Activated CD8-positive, alpha-beta memory T cell treated with anti-CD3 and anti-CD28 coated beads for 24 hours (primary cell): ENCODE measurements around the gene UBQLN2.
"Not testable (repeated sequence)": the region's sequence is repeated elsewhere in the genome, so short reads cannot be mapped to it uniquely, and the experiment has no call there.

Source experiments
- DNase-seq: peaks from one replicate; pipeline ENCODE4 v3.0.0-alpha.2; 2020

The UBQLN2 gene

DNA sequence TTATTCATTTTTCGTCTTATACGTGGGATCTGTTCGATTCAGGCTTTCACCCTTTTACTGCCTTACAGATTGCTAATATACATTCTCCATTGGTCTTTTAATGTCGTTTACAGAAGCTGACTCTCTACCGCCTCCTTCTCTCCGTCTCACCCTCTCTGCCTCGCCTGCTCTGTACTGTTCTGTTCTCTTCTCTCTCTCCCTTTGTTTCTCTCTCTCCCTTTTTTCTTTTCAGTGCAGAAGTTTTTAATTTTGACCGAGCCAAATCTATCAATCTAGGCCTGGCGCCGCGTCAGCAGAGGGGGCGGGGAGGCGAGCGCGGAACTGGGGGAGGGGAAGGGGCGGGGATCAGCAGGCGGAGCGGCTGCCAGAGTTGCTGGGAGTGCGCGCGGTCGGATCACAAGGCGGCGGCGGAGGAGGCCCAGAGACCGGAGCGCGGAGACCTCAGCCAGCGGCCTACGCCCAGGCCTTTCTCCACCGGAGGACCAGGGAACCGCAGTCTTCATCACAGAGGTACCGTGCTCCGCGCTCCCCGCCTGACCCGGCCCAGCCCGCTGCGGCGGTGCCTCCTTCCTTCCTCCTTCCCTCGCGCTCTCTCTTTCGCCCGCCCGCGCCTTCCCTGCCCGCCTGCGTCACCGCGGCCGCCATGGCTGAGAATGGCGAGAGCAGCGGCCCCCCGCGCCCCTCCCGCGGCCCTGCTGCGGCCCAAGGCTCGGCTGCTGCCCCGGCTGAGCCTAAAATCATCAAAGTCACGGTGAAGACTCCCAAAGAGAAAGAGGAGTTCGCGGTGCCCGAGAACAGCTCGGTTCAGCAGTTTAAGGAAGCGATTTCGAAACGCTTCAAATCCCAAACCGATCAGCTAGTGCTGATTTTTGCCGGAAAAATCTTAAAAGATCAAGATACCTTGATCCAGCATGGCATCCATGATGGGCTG is at the start of gene UBQLN2:
Gene UBQLN2, plus strand, starts transcription at position 397 of the 931 bp plus-strand sequence. Its CDS starts 247 bp downstream, at position 644.
- DNase-seq, result peak; percentile 87

DNA sequence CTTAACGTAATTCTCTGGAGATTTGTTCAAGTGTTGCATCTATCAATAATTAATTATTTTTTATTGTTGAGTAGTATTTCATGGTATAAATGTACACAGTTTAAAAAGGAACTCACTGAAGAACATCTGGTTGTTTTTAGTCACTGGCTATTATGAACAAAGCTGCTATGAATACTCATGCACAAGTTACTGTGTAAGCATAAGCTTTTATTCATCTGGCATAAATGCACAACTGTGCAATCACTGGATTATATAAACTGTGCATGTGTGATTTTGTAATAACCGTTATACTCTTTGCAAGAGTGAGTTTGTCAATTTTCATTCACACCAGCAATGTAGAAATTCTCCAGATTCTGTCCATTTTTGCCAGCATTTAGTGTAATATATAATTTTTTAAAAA is 43.8 kb upstream of the UBQLN2 start:
- DNase-seq, result no peak

DNA sequence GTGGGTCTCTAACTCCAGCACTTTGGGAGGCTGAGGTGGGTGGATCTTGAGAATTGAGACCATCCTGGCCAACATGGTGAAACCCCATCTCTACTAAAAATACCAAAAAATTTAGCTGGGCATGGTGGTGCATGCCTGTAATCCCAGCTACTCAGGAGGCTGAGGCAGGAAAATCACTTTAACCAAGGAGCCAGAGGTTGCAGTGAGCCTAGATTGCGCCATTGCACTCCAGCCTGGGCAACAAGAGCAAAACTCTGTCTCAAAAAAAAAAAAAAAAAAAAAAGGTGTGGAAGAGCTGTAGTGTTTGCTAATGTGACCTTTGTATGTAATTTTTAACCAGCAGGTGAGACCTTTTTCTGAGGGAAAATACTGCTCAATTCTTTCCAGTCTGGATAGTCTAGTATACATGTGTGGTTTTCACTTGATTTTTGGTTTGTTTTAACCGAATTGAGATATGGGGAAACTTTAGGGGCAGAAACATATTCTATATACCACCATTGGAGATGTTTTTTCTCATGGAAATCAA is 33.9 kb upstream of the UBQLN2 start:
- DNase-seq, result not testable (repeated sequence)

DNA sequence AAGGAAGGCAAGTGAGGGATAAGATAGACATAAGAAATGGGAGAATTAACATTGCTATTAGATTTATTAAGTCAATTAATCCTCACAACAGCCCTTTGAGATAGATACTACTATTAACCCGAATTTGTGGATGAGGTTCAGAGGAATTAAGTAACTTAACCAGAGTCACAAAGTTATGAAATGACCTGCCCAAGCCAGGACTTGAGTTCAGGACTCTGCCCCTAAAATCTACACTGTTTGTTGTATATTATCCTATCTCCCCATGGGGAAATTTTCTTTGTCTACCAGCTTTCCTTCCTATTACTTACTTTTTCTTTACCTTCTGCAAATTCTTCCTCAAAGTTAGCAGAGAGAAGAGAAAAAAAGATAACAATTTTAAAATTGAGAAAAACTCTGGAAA is 33.4 kb upstream of the UBQLN2 start:
- no peak for DNase-seq

DNA sequence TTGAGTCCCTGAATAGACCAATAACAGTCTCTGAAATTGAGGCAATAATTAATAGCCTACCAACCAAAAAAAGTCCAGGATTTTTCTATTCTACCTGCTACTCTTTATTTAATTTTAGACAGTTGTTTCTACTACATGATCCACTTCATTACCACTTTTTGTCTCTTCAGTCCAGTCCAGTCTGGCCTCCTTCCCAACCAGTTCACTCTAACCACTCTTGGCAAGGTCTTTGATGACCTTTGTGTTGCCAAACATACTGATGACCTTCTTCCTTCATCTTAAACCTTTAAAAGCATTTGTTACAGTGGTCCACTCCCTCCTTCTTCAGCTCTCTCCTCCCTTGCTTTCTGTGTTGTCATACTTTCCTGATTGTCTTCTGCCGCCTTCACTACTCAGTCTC is 12.8 kb upstream of the UBQLN2 start:
- DNase-seq, result no peak

DNA sequence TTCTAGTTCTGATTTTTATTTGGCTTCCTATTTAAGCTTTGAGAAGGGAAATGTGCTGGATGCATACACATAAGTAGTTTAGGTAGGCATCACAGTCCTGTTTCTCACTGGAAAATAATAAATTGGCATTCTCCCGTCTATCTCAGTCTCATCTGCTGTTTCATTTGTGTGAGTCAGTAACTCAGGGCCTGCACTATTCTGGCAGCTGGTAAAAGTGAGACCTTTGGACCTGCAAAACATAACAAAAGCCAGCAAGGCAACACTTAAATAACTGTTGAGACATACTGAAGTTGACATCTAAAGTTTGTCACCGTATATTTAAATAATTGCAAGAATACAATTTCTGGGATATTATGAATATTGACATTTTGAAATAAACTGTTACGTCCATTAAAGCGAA is 8.6 kb upstream of the UBQLN2 start:
- no peak for DNase-seq

DNA sequence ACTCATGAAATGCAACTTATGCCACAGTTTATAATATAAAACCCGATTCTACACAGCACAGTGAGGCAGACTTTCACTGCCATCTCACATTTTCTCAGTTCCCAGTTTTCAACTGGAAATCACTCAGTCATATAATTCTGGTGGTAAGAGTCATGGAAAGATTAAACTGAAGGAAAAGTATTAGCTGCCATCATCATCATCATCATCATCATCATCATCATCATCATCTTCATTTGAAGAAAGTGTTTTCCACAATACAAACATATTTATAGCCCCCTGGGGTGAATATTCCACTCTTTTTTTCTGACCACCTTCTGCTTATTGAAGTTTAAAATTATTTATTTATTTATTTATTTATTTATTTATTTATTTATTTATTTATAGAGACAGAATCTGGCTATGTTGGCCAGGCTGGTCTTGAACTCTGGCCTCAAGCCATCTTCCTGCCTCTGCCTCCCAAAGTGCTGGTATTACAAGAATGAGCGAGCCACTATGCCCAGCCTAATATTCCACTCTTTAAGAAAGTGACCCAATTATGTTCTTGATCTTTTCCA is 6.0 kb upstream of the UBQLN2 start:
- DNase-seq, result no peak

DNA sequence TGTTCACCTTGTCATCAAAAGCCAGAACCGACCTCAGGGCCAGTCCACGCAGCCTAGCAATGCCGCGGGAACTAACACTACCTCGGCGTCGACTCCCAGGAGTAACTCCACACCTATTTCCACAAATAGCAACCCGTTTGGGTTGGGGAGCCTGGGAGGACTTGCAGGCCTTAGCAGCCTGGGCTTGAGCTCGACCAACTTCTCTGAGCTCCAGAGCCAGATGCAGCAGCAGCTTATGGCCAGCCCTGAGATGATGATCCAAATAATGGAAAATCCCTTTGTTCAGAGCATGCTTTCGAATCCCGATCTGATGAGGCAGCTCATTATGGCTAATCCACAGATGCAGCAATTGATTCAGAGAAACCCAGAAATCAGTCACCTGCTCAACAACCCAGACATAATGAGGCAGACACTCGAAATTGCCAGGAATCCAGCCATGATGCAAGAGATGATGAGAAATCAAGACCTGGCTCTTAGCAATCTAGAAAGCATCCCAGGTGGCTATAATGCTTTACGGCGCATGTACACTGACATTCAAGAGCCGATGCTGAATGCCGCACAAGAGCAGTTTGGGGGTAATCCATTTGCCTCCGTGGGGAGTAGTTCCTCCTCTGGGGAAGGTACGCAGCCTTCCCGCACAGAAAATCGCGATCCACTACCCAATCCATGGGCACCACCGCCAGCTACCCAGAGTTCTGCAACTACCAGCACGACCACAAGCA is 898 bp downstream of the UBQLN2 start:
- peak; percentile 76 for DNase-seq

DNA sequence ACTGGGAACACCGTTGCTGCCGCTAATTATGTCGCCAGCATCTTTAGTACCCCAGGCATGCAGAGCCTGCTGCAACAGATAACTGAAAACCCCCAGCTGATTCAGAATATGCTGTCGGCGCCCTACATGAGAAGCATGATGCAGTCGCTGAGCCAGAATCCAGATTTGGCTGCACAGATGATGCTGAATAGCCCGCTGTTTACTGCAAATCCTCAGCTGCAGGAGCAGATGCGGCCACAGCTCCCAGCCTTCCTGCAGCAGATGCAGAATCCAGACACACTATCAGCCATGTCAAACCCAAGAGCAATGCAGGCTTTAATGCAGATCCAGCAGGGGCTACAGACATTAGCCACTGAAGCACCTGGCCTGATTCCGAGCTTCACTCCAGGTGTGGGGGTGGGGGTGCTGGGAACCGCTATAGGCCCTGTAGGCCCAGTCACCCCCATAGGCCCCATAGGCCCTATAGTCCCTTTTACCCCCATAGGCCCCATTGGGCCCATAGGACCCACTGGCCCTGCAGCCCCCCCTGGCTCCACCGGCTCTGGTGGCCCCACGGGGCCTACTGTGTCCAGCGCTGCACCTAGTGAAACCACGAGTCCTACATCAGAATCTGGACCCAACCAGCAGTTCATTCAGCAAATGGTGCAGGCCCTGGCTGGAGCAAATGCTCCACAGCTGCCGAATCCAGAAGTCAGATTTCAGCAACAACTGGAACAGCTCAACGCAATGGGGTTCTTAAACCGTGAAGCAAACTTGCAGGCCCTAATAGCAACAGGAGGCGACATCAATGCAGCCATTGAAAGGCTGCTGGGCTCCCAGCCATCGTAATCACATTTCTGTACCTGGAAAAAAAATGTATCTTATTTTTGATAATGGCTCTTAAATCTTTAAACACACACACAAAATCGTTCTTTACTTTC is 1.8 kb downstream of the UBQLN2 start:
- no peak for DNase-seq

DNA sequence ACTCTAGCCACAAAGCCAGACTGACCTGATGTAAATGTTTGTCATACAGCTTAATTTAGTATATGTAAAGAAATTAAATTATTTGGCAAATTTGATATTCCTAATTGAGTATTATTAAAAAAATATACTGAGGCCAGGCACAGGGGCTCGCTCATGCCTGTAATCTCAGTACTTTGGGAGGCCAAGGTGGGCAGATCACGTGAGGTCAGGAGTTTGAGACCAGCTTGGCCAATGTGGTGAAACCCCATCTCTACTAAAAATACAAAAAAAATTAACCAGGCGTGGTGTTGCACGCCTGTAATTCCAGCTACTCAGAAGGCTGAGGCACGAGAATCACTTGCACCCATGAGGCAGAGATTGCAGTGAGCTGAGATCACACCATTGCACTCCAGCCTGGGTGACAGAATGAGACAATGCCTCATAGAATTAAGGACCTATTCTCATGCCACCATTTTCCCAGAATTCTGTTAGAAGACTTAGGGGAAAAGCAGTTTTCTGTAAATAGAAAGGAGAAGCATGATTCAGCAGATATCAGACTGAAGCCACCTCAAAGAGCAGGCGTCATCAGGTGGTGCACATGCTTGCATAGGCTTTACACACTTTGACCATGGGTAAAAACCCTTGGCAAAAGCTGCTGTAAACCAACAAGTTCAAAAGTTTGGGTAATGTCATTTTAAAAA is 6.1 kb downstream of the UBQLN2 start:
- DNase-seq, result no peak

DNA sequence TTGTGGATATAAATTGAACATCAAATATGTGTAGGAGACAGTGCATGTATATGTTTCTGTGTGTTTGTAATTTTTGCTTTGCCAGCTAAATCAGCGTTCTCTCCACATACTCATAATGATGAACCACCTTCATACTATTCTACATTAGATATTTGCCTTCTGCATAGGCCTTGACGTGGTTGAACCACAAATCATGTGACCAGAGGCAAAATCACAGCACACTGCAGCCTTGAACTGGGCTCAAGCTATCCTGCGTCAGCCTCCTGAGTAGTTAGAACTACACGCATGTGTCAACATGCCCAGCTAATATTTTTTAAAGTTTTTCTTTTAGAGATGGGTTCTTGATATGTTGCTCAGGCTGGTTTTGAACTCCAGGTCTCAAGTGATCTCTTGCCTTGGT is 9.5 kb downstream of the UBQLN2 start:
- DNase-seq, result no peak

DNA sequence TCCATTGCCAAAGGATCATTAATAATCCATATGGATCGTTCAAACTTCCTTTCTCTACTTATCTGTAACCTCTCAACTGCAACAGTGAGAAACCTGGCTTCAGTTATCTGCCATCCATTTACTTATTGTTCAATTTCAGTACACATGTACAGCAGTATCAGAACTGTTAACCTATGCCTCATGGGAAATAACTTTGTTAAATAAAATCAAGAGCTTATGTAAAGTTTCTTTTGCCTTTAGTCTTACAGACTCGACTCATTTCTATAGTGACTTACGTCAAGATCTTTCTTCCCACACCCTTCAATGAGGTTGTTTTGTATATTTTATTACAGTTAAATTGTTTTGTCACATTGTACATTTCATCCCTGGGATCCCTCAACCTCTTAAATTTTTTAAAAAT is 11.4 kb downstream of the UBQLN2 start:
- DNase-seq, result no peak

DNA sequence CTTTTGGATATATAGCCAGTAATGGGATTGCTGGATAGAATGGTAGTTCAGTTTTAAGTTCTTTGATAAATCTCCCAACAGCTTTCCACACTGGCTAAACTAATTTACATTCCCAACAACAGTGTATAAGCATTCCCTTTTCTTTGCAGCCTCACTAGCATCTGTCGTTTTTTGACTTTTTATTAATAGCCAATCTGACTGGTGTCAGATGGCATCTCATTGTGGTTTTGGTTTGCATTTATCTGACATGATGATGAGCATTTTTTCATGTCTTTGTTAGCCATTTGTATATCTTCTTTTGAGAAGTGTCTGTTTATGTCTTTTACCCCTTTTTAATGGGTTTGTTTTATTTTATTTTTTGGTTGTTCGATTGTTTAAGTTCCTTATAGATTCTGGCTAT is 13.3 kb downstream of the UBQLN2 start:
- DNase-seq, result no peak

DNA sequence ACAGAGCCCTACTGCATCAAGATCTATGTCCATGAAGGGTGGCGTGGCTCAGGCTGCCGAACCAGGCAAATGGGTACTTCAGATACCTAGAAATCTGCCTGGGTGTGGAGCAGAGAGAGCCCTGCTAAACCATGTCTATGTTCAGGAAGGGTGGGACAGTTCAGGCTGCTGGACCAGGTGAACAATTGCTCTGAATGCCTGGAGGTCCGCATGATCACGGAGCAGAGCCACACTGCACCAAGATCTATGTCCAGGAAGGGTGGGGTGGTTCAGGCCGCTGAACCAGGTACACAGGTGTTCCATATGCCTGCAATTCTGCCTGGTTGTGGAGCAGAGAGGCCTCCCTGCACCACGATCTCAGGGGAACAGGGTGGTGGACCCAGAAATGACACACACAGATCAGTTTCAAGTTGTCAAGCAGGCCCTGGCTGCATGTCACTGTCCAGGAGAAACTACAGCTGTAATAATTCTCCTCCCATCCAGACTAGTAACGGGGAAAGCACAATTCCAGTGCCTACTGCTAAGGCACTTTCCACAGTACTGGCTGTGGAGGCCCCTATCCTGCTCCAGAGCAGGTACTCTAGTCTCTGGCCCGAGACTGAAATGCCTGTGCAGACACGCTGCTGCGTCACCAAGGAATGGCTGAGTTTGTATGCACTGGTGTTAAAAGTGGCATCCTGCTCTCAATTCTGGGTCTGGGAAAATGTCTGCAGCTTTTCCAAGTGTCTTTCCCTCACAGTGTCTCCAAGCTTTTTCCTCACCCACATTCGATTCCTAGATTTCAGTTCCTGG is 25.2 kb downstream of the UBQLN2 start:
- DNase-seq, result no peak

DNA sequence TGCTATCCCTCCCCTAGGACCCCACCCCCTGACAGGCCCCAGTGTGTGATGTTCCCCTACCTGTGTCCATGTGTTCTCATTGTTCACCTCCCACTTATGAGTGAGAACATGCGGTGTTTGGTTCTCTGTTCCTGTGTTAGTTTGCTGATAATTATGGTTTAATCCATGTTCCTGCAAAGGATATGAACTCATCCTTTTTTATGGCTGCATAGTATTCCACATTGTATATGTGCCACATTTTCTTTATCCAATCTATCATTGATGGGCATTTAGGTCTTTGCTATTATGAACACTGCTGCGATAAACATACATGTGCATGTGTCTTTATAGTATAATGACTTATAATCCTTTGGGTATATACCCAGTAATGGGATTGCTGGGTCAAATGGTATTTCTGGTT is 28.4 kb downstream of the UBQLN2 start:
- DNase-seq, result not testable (repeated sequence)

DNA sequence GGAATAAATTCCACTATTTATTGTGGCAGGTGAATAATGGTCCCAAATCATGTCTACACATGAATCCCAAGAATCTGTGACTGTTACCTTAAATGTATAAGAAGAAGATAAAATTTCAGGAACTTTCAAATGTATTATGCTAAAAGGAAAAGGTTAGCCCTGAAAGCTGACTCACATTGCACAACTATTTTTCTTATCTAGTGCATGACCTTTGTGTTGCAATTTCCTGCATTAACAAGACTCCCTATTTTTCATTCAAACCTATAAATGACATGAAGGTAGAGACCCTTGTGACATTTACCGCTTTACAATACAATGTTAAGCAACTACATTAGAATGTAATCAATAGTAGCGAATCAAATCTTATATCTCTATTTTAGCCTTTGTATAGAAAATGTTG is 36.7 kb downstream of the UBQLN2 start:
- DNase-seq, result no peak

DNA sequence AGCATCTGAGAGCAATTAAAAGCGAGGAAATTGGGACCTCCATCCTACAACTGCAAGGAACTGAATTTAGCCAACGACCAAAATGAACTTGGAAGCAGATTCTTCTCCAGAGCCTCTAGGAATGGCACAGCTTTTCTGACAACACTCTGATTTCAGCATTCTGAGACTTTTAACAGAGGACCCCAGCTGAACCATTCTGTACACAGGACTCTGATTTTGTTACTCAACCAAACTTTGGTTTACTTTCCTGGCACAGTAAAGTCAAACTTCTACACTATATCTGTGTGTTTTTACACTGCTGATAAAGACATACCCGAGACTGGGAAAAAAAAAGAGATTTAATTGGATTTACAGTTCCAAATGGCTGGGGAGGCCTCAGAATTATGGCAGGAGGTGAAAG is 37.6 kb downstream of the UBQLN2 start:
- no peak for DNase-seq

DNA sequence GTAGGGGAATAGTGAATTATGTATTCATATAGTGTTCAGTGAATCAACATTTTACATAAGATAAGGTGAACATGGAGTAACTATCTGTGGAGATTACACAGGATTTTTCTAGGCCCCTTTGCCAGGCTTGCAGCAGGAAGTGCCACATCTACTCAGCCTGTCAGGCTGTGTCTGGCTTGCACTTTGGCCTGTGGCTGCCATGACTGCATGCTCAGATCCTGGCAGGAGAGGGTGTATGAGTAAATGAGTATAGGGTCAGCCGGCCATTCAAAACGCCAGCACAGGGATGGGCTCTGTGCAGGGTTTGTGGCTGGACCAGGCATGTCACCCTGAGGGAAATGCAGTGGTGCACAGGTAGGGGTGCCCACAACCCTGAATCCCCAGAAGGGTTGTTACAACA is 51.9 kb downstream of the UBQLN2 start:
- no peak for DNase-seq
